ENCODE data around the gene CLHC1.

CLHC1 gene

GRCh38 chr2:55168221-55169154 lies 63.6 kb downstream of the CLHC1 start:
- DNase-seq: peak; percentile 64

- no peak for DNase-seq
Measured at GRCh38 chr2:55165626-55166025, 66.5 kb downstream of the CLHC1 start.

- DNase-seq: no peak
Measured at GRCh38 chr2:55164534-55165480, 67.3 kb downstream of the CLHC1 start.

GRCh38 chr2:55163941-55164390 lies 68.1 kb downstream of the CLHC1 start:
- DNase-seq: peak; percentile 80

- no peak for DNase-seq
Measured at GRCh38 chr2:55163274-55163721, 68.8 kb downstream of the CLHC1 start.

- no peak for DNase-seq
Measured at GRCh38 chr2:55162284-55163006, 69.6 kb downstream of the CLHC1 start.

GRCh38 chr2:55161295-55162210 lies 70.5 kb downstream of the CLHC1 start:
- no peak for DNase-seq

- no peak for DNase-seq
Measured at GRCh38 chr2:55160422-55160821, 71.7 kb downstream of the CLHC1 start.

GRCh38 chr2:55159752-55160151 lies 72.3 kb downstream of the CLHC1 start:
- DNase-seq: no peak

GRCh38 chr2:55159037-55159651 lies 72.9 kb downstream of the CLHC1 start:
- DNase-seq: no peak

- DNase-seq: no peak
Measured at GRCh38 chr2:55158111-55158814, 73.8 kb downstream of the CLHC1 start.

GRCh38 chr2:55157474-55157884 lies 74.6 kb downstream of the CLHC1 start:
- DNase-seq: no peak

- no peak for DNase-seq
Measured at GRCh38 chr2:55156984-55157383, 75.1 kb downstream of the CLHC1 start.

- no peak for DNase-seq
Measured at GRCh38 chr2:55156326-55156725, 75.8 kb downstream of the CLHC1 start.

- DNase-seq: no peak
Measured at GRCh38 chr2:55155764-55156281, 76.3 kb downstream of the CLHC1 start.

GRCh38 chr2:55155206-55155605 lies 76.9 kb downstream of the CLHC1 start:
- DNase-seq: no peak

GRCh38 chr2:55154525-55155030 lies 77.5 kb downstream of the CLHC1 start:
- DNase-seq: no peak

- DNase-seq: no peak
Measured at GRCh38 chr2:55153584-55154299, 78.4 kb downstream of the CLHC1 start.

Data from DMS79 (cell line).